ENCODE measurements around the gene ERO1B.

DNA sequence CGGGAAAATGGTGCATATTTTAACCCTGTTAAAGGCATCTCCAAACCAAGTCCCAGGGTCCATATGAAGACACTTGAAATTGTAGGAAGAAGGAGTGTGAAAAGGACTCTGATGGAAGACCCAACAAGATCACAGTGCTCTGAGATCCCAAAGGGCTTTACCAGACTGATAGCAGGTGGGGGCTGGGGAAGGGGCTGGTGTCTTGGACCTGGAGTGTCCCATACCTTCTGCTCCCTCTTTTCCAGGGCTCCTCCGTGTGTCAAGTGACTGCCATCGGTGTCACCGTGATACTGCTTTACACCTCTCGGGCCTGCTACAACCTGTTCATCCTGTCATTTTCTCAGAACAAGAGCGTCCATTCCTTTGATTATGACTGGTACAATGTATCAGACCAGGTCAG, 102.1 kb downstream of the ERO1B start:
- TF ChIP-seq, protein P1, sequence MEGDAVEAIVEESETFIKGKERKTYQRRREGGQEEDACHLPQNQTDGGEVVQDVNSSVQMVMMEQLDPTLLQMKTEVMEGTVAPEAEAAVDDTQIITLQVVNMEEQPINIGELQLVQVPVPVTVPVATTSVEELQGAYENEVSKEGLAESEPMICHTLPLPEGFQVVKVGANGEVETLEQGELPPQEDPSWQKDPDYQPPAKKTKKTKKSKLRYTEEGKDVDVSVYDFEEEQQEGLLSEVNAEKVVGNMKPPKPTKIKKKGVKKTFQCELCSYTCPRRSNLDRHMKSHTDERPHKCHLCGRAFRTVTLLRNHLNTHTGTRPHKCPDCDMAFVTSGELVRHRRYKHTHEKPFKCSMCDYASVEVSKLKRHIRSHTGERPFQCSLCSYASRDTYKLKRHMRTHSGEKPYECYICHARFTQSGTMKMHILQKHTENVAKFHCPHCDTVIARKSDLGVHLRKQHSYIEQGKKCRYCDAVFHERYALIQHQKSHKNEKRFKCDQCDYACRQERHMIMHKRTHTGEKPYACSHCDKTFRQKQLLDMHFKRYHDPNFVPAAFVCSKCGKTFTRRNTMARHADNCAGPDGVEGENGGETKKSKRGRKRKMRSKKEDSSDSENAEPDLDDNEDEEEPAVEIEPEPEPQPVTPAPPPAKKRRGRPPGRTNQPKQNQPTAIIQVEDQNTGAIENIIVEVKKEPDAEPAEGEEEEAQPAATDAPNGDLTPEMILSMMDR (conservative IDR thresholded peaks at IDR 0.05): no peak
- TF ChIP-seq EZH2 (IDR thresholded peaks at IDR 0.05; ENCODE audit: low read depth): no peak
